ENCODE data around the gene PKP3. TPM values are rescaled to one million over a fixed set of nuclear protein-coding genes. Genes with fewer than 3 reads are reported as not detected.

The PKP3 gene
- total RNA-seq, 1 donor from 2014 or later: not detected

DNA sequence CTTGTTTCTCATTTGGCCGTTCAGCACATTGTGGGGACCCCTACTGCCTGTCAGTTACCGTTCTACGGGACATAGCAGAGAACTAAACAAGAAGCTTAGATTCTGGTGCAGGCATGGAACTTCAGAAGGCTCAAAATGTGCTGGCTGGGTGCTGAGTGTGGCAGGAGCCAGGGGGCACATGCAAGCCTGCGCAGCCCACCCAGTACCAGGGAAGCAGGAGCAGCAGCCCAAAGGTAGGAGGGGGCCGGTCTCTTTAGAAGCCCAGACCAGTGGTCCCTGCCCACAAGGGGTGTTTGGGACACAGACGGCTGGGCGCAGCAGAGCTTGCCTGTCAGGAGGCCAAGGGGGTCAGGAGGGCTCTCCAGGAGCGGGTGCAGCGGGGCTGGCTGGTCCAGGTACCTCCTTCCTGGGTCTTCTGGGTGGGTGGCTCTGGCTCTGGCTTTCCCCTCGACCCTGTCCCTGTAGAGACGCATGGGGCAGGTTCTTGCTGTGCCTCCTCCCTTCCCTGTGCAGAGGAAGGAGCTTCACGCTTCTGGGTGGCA lies 58.3 kb downstream of the PKP3 start:
- intact Hi-C loops (cut with DNase I): loop anchor here (5.0 kb wide), 1 partner anchor 245 kb away; the partner anchor contains the start of genes BET1L and RIC8A
- no peak for DNase-seq (ENCODE audit: low spot score in 2 of 2)
- peaks cover 7 to 20% of the 10 kb centered on the region in 2 donors for H3K4me1 ChIP-seq
- H3K9me3 ChIP-seq: no peaks in the 10 kb centered on the region
- TF ChIP-seq, protein P1, sequence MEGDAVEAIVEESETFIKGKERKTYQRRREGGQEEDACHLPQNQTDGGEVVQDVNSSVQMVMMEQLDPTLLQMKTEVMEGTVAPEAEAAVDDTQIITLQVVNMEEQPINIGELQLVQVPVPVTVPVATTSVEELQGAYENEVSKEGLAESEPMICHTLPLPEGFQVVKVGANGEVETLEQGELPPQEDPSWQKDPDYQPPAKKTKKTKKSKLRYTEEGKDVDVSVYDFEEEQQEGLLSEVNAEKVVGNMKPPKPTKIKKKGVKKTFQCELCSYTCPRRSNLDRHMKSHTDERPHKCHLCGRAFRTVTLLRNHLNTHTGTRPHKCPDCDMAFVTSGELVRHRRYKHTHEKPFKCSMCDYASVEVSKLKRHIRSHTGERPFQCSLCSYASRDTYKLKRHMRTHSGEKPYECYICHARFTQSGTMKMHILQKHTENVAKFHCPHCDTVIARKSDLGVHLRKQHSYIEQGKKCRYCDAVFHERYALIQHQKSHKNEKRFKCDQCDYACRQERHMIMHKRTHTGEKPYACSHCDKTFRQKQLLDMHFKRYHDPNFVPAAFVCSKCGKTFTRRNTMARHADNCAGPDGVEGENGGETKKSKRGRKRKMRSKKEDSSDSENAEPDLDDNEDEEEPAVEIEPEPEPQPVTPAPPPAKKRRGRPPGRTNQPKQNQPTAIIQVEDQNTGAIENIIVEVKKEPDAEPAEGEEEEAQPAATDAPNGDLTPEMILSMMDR (IDR thresholded peaks at IDR 0.05): no peak
- no peak overlapping the region for H3K4me3 ChIP-seq
- H3K27ac ChIP-seq: no peak overlapping the region
- no peaks in the 10 kb centered on the region for H3K27me3 ChIP-seq
- H3K36me3 ChIP-seq: peaks cover 5 to 18% of the 10 kb centered on the region in 2 donors

DNA sequence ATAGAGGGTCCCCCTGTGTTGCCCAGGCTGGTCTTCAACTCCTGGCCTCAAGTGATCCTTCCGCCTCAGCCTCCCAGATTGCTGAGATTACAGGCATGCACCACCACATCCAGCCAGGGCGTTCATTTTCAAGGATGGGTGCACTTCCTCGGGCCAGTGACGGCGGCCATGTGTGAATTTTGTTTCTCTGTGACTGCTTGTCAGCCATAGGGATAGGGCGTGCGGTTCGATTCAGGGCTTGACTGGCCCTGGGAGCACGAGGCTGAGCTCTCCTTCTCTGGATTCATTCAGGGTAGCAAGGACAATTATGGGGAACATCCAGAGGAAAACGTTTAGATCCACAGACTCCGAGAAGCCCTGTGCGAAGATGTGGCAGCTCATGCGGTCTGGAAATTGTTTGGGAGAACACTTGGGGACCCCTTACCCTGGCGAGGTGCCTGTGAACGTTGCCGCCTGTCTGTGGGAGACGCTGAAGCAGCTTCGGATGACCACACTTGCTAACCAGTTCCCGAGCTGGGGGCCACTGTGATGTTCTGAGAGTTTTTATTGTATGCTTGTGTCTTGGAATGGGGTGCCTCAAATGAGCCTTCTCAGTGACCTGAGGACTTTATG lies 59.0 kb downstream of the PKP3 start:
- DNase-seq (ENCODE audit: low spot score in 2 of 2): no peak
- no peaks in the 10 kb centered on the region for H3K9me3 ChIP-seq
- H3K36me3 ChIP-seq: peaks cover 5 to 18% of the 10 kb centered on the region in 2 donors
- H3K4me1 ChIP-seq: peaks cover 7 to 18% of the 10 kb centered on the region in 2 donors
- no peak overlapping the region for H3K27ac ChIP-seq
- H3K27me3 ChIP-seq: no peaks in the 10 kb centered on the region
- TF ChIP-seq, protein P1 (IDR thresholded peaks at IDR 0.05): no peak
- H3K4me3 ChIP-seq: no peak overlapping the region
- intact Hi-C loops (cut with DNase I): loop anchor here (5.0 kb wide), 1 partner anchor 246 kb away; the partner anchor contains the start of genes BET1L and RIC8A

DNA sequence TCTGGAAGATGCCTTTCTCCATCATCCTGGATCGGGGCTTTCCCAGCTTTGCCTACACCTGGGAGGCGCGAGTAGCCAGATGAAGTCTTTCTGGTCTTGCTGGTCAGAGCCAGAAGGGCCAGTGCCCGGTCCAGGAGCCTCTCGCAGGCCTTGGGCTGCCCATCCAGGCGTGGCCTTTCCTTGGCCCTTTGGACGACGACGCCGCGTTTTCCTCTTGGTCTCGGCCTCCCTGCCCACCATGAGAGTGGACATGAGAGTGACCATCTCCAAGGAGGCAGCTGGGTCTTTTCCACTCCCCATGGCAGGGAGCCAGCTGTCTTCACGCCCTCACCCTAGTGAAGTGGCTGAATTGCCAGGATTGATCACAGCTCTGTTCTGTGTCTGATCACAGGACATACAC lies 59.6 kb downstream of the PKP3 start:
- H3K4me1 ChIP-seq: peaks cover 7 to 15% of the 10 kb centered on the region in 2 donors
- H3K27ac ChIP-seq: no peak overlapping the region
- no peak overlapping the region for H3K4me3 ChIP-seq
- intact Hi-C loops (cut with DNase I): loop anchor here (5.0 kb wide), 1 partner anchor 246 kb away; the partner anchor contains the start of genes BET1L and RIC8A
- DNase-seq (ENCODE audit: low spot score in 2 of 2): no peak
- peaks cover 5 to 18% of the 10 kb centered on the region in 2 donors for H3K36me3 ChIP-seq
- TF ChIP-seq, protein P1 (IDR thresholded peaks at IDR 0.05): no peak
- H3K27me3 ChIP-seq: no peaks in the 10 kb centered on the region
- H3K9me3 ChIP-seq: no peaks in the 10 kb centered on the region

DNA sequence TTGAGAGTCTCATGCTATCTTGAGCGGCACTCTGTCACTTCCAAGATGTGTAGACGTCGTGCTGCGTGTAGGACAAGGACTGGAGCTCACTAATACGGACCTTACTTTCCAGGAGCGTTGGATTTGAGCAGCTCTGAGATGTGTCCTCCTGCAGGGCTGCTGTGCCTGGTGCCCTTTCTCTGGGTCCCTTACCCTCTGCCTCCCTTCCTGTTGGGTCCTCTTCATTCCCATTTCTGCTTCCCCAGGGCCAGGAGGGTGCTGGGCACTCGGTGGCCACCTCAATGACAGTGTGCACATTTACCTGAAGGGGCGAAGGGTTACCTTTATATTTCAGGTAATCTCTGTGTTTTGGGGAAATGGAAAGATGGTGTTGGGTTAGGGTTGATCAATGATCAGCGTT lies 60.0 kb downstream of the PKP3 start:
- H3K36me3 ChIP-seq: peaks cover 5 to 18% of the 10 kb centered on the region in 2 donors
- no peaks in the 10 kb centered on the region for H3K9me3 ChIP-seq
- H3K27ac ChIP-seq: no peak overlapping the region
- DNase-seq (ENCODE audit: low spot score in 2 of 2): no peak
- intact Hi-C loops (cut with DNase I): loop anchor here (5.0 kb wide), 1 partner anchor 247 kb away; the partner anchor contains the start of genes BET1L and RIC8A
- H3K27me3 ChIP-seq: no peaks in the 10 kb centered on the region
- TF ChIP-seq, protein P1 (IDR thresholded peaks at IDR 0.05): no peak
- peaks cover 7 to 12% of the 10 kb centered on the region in 2 donors for H3K4me1 ChIP-seq
- H3K4me3 ChIP-seq: no peak overlapping the region

Other genes with a start within 250 kb of the PKP3 start
- not detected for gene SCGB1C1, start 201.1 kb upstream of the PKP3 start, total RNA-seq
- 42.3 TPM for gene BET1L, start 186.8 kb upstream of the PKP3 start, total RNA-seq
- gene RIC8A, start 186.5 kb upstream of the PKP3 start, total RNA-seq: 102 TPM
- gene SIRT3, start 157.9 kb upstream of the PKP3 start, total RNA-seq: 69.9 TPM
- gene PSMD13, start 157.2 kb upstream of the PKP3 start, total RNA-seq: 50.2 TPM
- not detected for gene NLRP6, start 115.8 kb upstream of the PKP3 start, total RNA-seq
- 155 TPM for gene PGGHG, start 105.1 kb upstream of the PKP3 start, total RNA-seq
- gene IFITM5, start 94.7 kb upstream of the PKP3 start, total RNA-seq: not detected
- 1,131 TPM for gene IFITM2, start 86.4 kb upstream of the PKP3 start, total RNA-seq
- 650 TPM for gene IFITM1, start 80.2 kb upstream of the PKP3 start, total RNA-seq
- gene IFITM3, start 73.3 kb upstream of the PKP3 start, total RNA-seq: 1,421 TPM
- not detected for gene B4GALNT4, start 24.7 kb upstream of the PKP3 start, total RNA-seq
- 121 TPM for gene SIGIRR, start 20.8 kb downstream of the PKP3 start, total RNA-seq
- gene ANO9, start 47.8 kb downstream of the PKP3 start, total RNA-seq: 4.0 TPM
- gene PTDSS2, start 56.1 kb downstream of the PKP3 start, total RNA-seq: 185 TPM
- 649 TPM for gene RNH1, start 113.0 kb downstream of the PKP3 start, total RNA-seq
- gene HRAS, start 141.4 kb downstream of the PKP3 start, total RNA-seq: 21.6 TPM
- gene LRRC56, start 143.3 kb downstream of the PKP3 start, total RNA-seq: not detected
- gene LMNTD2, start 166.5 kb downstream of the PKP3 start, total RNA-seq: 1.1 TPM
- gene RASSF7, start 166.8 kb downstream of the PKP3 start, total RNA-seq: 3.5 TPM
- 25.4 TPM for gene PHRF1, start 182.3 kb downstream of the PKP3 start, total RNA-seq
- gene IRF7, start 221.7 kb downstream of the PKP3 start, total RNA-seq: 44.6 TPM
- gene CDHR5, start 230.7 kb downstream of the PKP3 start, total RNA-seq: 5.0 TPM
- gene SCT, start 233.0 kb downstream of the PKP3 start, total RNA-seq: not detected
- gene DRD4, start 243.1 kb downstream of the PKP3 start, total RNA-seq: not detected